ENCODE data around the gene U2AF1.
"Not testable (repeated sequence)": the region's sequence is repeated elsewhere in the genome, so short reads cannot be mapped to it uniquely, and the experiment has no call there.

U2AF1 gene

DNA sequence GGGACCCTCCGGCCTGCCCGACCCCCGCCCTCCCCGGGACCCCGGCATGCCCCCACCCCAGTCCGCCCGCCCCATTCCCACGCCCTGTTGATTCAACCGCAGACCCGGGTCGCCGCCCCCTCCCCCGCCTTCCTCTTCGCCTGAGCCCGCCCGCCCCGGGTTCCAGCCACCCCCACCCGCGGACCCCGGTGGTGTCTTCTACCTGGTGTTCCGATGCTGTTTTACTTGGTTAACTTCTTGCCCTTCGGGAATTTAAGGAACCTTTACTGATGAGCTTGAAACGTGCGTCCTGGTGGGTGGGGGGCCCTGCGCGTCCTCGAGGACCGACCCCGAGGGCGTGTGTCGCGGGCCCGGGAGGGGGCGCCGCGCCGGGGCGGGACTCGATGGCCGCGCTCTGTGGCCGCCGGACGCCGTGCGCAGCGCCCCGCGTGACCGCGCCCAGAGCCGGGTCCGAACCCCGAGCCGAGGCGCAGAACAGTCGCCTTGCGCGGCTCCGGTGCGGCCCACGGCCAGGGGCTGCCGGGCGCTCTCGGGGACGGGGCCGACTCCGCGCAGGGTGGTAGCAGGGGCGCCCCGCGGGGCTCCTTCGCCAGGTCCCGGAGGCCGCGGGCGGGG, 31.2 kb downstream of the U2AF1 start:
- DNase-seq = not testable (repeated sequence)

DNA sequence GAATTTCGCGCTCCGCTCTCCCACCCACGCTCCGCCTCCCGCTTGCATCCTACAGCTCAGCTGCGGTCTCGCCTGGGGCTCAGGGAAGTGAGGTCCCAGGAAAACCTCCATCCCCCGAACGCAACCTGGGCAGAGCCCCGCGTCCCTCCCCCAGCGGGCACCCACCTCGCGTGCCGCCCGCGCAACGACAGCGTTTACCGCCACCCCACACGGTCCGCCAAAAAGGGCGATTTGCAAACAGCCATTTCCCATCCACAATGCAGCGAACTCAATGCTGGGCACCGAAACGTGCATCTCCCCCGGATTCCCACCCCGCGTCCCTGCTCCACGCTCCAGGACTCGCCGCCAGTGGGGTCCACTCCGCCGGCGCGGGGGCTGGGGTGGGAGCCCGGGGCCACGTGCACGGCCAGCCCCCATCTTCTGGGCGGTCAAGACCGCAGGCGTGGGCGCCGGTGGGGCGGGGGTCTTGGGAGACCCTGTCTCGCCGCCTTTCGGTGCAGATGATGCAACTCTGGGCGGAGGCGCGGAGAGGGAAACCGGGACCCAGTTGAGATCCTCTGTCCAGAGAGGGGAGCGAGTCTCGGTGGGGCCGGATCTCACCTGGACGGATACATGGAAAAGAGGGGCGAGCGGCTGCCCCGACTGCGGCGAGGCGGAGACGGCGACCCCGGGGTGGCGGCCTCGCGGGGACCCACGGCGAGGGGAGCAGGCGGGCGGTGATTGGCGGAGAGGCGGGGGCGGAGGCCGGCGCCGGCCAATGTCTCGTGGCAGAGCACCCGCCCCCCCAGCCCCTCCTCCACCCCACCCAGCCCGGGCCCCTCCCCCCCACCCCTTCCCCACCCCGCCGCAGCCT, 32.0 kb downstream of the U2AF1 start, which contains the start of gene CBS:
CBS (minus strand) TSS at position 666 of the 853 bp plus-strand sequence. CDS start 3,642 bp downstream, outside the sequence.
- DNase-seq = not testable (repeated sequence)

GRCh38 chr21:43074401-43075169, 32.8 kb downstream of the U2AF1 start:
- DNase-seq = not testable (repeated sequence)

- DNase-seq = not testable (repeated sequence)
Measured at GRCh38 chr21:43072742-43073141, 34.6 kb downstream of the U2AF1 start.

GRCh38 chr21:43069682-43070081, 37.7 kb downstream of the U2AF1 start:
- DNase-seq = not testable (repeated sequence)

GRCh38 chr21:43068065-43068464, 39.3 kb downstream of the U2AF1 start:
- DNase-seq = not testable (repeated sequence)

DNA sequence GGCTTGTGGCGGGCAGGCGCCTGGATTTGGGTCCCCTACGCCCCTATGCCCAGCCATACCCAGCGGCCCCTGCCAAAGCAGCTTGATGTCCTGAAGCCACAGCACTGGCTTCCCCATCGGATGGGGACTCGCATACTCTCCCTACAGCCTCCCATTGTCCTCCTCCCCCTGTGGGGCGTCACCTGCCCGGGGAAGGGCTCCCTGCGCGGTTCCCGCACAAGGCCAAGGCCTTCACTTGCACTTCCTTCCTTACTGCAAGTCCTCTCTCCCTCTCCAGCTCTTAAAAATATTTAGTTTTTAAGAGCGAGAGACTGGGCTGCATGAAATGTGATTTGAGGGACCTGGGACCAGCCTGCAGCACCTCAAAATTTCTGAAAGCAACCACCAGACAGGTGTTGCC, 40.7 kb downstream of the U2AF1 start:
- DNase-seq = not testable (repeated sequence)

GRCh38 chr21:43065991-43066390, 41.4 kb downstream of the U2AF1 start:
- not testable (repeated sequence) for DNase-seq

DNA sequence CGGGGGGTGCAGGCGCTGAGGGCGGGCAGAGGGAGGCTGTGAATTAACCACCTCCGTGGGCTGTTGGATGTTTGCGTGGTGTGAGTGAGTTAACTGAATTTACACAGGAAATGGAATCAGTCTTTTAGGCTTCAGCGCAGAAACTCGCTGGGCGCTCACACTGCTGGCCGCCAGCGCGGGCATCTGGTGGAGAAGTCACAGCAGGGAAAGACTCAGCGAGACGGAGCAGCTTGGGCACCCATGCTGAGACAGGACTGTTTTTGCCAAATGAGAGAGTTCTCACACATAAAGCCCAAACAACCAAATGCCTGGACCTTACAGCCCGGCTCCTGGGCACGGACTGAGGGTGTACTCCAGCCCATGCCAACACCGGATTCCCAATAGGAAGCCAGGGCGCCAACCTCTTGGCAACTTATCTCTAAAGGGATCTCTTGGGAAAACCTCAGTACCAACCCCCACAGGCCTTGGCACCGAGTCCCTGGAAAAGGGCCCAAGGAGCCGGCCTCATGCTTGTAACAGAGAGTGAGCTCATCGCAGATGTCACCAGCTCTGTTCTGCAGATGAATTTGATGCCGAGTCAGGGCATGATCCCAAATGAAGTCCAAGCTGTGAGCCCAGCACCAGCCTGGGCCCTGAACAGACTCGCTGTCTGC, 43.0 kb downstream of the U2AF1 start:
- DNase-seq = not testable (repeated sequence)

DNA sequence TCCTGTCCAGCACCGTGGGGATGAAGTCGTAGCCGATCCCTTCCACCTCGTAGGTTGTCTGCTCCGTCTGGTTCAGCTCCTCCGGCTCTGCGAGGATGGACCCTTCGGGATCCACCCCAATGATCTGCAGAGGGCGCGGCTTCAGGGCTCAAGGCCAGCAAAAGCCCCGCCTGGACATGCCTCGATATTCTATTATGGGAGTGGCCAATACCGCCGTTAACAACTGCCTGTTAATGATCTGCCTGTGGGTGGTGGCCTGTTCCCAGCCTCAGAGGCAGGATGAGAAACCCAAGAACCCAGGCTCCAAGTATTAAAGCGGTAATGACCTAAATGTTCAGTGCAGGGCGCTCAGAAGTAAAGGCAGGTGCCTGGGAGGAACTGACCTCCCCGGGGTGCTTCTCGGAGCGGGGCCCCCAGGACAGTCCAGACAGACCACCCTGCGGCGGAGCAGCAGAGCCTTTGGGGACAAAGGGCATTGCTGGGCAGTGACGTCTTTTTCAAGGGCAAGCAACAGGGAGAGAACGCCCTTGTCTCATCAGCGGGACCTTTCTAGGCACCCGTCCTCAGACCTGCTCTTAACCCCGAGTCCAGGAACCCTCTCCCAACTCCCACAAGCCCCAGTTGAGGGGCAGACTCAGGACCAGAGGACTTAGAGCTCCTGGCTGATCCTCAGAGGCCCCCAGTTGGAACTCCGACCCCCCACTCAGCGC, 44.3 kb downstream of the U2AF1 start:
- DNase-seq = not testable (repeated sequence)

DNA sequence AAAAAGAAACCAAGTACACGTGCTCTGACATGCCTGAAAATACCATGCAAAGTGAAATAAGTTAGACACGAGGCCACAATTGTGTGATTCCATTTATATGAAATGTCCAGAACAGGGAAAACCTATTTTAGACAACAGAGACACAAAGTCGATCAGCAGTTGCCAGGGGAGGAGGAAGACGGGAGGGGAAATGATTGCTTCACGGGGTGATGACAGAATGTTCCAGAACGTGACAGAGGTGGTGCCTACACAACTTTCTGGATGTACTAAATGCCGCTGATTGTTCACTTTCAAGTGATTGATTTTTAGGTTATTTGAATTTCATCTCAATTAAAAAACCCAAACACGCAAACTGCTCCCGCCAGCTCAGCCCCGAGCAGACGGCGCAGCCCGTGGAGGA, 54.3 kb downstream of the U2AF1 start:
- not testable (repeated sequence) for DNase-seq

GRCh38 chr21:43045876-43046821, 61.2 kb downstream of the U2AF1 start:
- DNase-seq = peak; percentile 86

DNA sequence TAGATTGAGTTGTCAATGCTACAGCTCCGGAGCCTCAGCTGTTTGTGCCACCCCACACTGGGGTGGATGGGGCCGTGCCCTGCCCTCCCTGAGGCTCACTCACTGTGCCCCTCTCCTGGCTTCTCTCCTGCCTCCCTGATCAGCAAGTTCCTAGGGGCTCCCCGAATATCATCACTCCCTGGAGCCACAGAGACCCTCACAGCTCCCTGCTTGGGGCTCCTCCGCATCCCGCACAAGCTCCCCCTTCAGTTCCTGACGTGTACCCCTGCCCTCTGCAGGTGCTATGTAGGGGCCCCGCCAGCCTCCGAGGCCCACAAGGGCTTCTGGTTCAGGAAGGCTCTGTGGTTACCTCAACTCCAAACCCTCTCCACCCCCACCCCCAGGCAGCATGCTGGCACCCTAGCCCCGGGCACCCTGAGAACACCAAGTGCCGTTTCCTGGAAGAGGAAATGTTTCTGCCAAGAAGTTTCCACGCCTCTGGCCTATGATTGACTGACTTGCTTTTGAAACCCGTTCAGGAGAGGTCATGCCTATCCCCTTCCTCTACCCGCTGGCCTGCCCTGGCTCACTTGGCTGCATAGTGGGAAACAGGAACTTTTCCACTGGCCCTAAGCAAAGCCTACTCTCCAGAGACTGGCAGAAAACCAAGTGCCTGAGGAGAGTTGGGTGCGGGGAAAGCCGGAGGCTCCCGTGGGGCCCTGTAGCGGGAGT, 62.0 kb downstream of the U2AF1 start:
- DNase-seq = peak; percentile 38

- DNase-seq = peak; percentile 83
Measured at GRCh38 chr21:43044547-43044946, 62.8 kb downstream of the U2AF1 start.

- not testable (repeated sequence) for DNase-seq
Measured at GRCh38 chr21:43043291-43043690, 64.1 kb downstream of the U2AF1 start.

Data from RPMI8226 (cell line).